OCI-LY3 (cell line): ENCODE results near the gene SKA2.

Source experiments
- H2AFZ ChIP-seq: fragments of 200-600, 300-600 bp; shearing (Covaris generic); 2 replicates; pipeline ENCODE4 v1.6.0; 2014; ENCODE audit warnings: antibody characterized with exemption, low read depth, low read length
- H3K27ac ChIP-seq: fragments of 200-600, 300-600 bp; sonication (generic); 2 replicates; pipeline ENCODE4 v1.5.1; 2014; ENCODE audit warnings: mild to moderate bottlenecking, low read length, moderate library complexity, mixed read lengths
- H3K27me3 ChIP-seq: fragments of 200-600, 300-600 bp; sonication (generic); 2 replicates; pipeline ENCODE4 v1.6.1; 2014; ENCODE audit warnings: low read depth, low read length, mixed read lengths
- H3K36me3 ChIP-seq: fragments of 200-600, 300-600 bp; sonication (generic); replicated peaks from 2 replicates; pipeline ENCODE3; 2014; ENCODE audit warnings: low read depth, low read length, mixed read lengths
- H3K4me1 ChIP-seq: fragments of 300-600, 200-600 bp; sonication (generic); 2 replicates; pipeline ENCODE4 v1.6.1; 2014; ENCODE audit warnings: low read length, mixed read lengths
- H3K4me2 ChIP-seq: fragments of 200-600, 300-600 bp; sonication (generic); 2 replicates; pipeline ENCODE4 v1.6.1; 2014; ENCODE audit warnings: low read length, mixed read lengths
- H3K4me3 ChIP-seq: fragments of 300-600, 200-600 bp; sonication (generic); 2 replicates; pipeline ENCODE4 v1.5.1; 2014; ENCODE audit warnings: antibody characterized with exemption, mild to moderate bottlenecking, low read length, moderate library complexity
- H3K79me2 ChIP-seq: fragments of 300-600, 200-600 bp; shearing (Covaris generic); 2 replicates; pipeline ENCODE4 v1.6.1; 2014; ENCODE audit warnings: mild to moderate bottlenecking, low read length, mixed read lengths
- H3K9ac ChIP-seq: fragments of 300-600, 200-600 bp; shearing (Covaris generic); 2 replicates; pipeline ENCODE4 v1.6.0; 2014; ENCODE audit warnings: mild to moderate bottlenecking, low read length, moderate library complexity
- H3K9me3 ChIP-seq: fragments of 200-600, 300-600 bp; shearing (Covaris generic); 2 replicates; pipeline ENCODE4 v1.6.1; 2014; ENCODE audit warnings: low read length, mixed read lengths; ENCODE audit not compliant: insufficient read depth
- H4K20me1 ChIP-seq: fragments of 200-600, 300-600 bp; sonication (generic); 2 replicates; pipeline ENCODE4 v1.6.1; 2016; ENCODE audit warnings: low read length, mixed read lengths; ENCODE audit not compliant: insufficient read depth
- EZH2phosphoT487 ChIP-seq: fragments of 200-600 bp; shearing (Covaris generic); IDR thresholded peaks from 2 replicates; pipeline ENCODE4 v1.6.1; 2018; ENCODE audit warnings: antibody characterized with exemption, mixed run types, low read depth
- TF ChIP-seq, protein P1 (sequence below): fragments of 200-600, 300-600 bp; sonication (generic); IDR thresholded peaks from 2 replicates; pipeline ENCODE4 v1.5.1; 2014; ENCODE audit warnings: antibody characterized with exemption, low read length, low read depth

The SKA2 gene

DNA sequence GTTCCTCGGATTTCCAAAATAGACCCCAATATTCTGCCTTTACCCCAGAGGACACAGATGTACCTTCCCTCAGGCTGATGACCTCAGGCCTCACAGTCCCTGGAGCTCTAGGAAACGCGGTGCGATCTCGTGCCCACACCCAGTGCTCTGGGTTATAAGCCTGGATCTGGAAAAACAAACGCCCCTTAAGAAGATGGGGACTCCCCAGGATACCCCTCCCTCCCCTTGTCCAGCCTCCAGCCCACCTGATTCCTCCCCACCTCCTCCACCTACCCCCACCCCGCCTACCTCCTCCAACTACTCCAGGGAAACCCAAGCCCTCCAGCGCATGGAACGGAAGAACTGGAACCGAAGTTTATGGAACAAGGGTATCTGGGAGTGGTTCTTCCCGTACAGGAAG is 19.7 kb upstream of the SKA2 start:
- Histone ChIP-seq H3K79me2 (peaks cover 13% of the 10 kb centered on the region; the same call in 1 of the 2 replicates), H3K36me3 (peaks cover 10% of the 10 kb centered on the region), H3K4me3 (no peak overlapping the region), H3K9ac (no peak overlapping the region), H3K4me1 (no peaks in the 10 kb centered on the region), H2AFZ (no peak overlapping the region), H3K27me3 (no peaks in the 10 kb centered on the region), H4K20me1 (no peaks in the 10 kb centered on the region), H3K9me3 (no peaks in the 10 kb centered on the region), H3K27ac (no peak overlapping the region), H3K4me2 (no peak overlapping the region)
- TF ChIP-seq EZH2phosphoT487, result no peak

DNA sequence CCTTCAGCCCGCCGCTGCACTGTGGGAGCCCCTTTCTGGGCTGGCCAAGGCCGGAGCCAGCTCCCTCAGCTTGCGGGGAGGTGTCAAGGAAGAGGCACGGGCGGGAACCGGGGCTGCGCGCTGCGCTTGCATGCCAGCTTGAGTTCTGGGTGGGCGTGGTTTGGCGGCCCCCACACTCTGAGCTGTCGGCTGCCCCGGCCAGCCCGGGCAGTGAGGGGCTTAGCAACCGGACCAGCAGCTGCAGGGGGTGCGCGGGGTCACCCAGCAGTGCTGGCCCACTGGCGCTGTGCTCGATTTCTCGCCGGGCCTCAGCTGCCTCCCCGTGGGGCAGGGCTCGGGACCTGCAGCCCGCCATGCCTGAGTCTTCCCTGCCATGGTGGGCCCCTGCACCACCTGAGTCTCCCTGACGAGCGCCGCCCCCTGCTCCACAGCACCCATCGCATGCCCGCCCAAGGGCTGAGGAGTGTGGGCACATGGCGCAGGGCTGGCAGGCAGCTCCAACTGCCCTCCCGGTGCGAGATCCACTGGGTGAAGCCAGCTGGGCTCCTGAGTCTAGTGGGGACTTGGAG is 17.5 kb upstream of the SKA2 start:
- Histone ChIP-seq H3K9me3 (no peaks in the 10 kb centered on the region), H3K79me2 (peaks cover 32% of the 10 kb centered on the region), H4K20me1 (no peaks in the 10 kb centered on the region), H3K4me3 (no peak overlapping the region), H2AFZ (no peak overlapping the region), H3K4me1 (peaks cover 13% of the 10 kb centered on the region), H3K27ac (no peak overlapping the region), H3K9ac (no peak overlapping the region), H3K4me2 (no peak overlapping the region), H3K27me3 (no peaks in the 10 kb centered on the region), H3K36me3 (peaks cover 16% of the 10 kb centered on the region)
- TF ChIP-seq EZH2phosphoT487, result no peak
- TF ChIP-seq, protein P1, sequence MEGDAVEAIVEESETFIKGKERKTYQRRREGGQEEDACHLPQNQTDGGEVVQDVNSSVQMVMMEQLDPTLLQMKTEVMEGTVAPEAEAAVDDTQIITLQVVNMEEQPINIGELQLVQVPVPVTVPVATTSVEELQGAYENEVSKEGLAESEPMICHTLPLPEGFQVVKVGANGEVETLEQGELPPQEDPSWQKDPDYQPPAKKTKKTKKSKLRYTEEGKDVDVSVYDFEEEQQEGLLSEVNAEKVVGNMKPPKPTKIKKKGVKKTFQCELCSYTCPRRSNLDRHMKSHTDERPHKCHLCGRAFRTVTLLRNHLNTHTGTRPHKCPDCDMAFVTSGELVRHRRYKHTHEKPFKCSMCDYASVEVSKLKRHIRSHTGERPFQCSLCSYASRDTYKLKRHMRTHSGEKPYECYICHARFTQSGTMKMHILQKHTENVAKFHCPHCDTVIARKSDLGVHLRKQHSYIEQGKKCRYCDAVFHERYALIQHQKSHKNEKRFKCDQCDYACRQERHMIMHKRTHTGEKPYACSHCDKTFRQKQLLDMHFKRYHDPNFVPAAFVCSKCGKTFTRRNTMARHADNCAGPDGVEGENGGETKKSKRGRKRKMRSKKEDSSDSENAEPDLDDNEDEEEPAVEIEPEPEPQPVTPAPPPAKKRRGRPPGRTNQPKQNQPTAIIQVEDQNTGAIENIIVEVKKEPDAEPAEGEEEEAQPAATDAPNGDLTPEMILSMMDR, result no peak

DNA sequence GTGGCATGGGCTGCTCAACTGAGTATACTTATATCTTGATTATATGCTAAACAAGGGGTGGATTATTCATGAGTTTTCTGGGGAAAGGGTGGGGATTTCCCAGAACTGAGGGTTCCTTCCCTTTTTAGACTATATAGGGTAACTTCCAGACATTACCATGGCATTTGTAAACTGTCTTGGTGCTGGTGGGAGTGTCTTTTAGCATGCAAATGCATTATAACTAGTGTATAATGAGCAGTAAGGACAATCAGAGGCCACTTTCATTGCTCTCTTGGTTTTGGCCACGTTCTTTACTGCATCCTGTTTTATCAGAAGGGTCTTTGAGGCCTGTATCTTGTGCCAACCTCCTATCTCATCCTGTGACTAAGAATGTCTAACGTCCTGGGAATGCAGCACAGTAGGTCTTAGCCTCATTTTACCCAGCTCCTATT is 12.6 kb upstream of the SKA2 start:
- peak overlapping the region; percentile 76 for H3K4me2 ChIP-seq
- H3K79me2 ChIP-seq, result peaks cover 60% of the 10 kb centered on the region
- no peak overlapping the region for H2AFZ ChIP-seq
- H3K36me3 ChIP-seq, result peaks cover 13% of the 10 kb centered on the region
- TF ChIP-seq, protein P1, result no peak
- TF ChIP-seq EZH2phosphoT487, result no peak
- H3K4me1 ChIP-seq, result peaks cover 47% of the 10 kb centered on the region
- peak overlapping the region; percentile 85 for H3K27ac ChIP-seq
- peak overlapping the region; percentile 65 for H3K9ac ChIP-seq
- H3K4me3 ChIP-seq, result peak overlapping the region; percentile 61
- no peaks in the 10 kb centered on the region for H4K20me1 ChIP-seq
- H3K9me3 ChIP-seq, result no peaks in the 10 kb centered on the region
- H3K27me3 ChIP-seq, result no peaks in the 10 kb centered on the region

DNA sequence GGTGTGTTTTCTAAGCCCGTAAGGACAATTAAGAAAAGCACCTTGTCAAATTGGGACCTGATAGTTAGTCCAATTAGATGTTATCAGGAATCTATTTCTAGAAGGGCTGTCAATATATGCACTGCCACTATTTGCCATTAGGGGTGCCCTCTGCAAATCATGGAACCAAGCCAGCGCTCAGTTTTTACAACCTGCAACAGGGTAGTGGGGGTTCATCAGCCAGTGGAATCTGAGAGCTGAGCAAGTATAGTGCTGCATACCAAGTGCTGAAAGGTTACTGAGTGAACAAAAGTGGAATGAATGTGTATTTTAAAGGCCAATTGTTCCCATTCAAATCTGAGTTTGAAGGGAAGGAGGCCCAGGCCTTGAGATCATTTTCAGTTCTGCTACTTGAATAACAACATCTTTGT is 11.0 kb upstream of the SKA2 start:
- Histone ChIP-seq H3K79me2 (peaks cover 77% of the 10 kb centered on the region), H3K27me3 (no peaks in the 10 kb centered on the region), H3K4me3 (peak overlapping the region; percentile 28), H3K36me3 (peaks cover 6% of the 10 kb centered on the region), H3K9me3 (no peaks in the 10 kb centered on the region), H2AFZ (0 out of 2 replicates have a peak overlapping the region, but pooled peaks have one; percentile 52), H3K27ac (peak overlapping the region; percentile 85), H3K9ac (peak overlapping the region; percentile 26), H3K4me1 (peaks cover 47% of the 10 kb centered on the region), H4K20me1 (no peaks in the 10 kb centered on the region), H3K4me2 (peak overlapping the region; percentile 53)
- TF ChIP-seq EZH2phosphoT487, result no peak
- TF ChIP-seq, protein P1, result peak; percentile 67
